Measurements from ENCODE around the gene METTL22. TPM values are rescaled to one million over a fixed set of nuclear protein-coding genes. Genes with fewer than 3 reads are reported as not detected.
A peak's percentile ranks its signal among the peaks of the same experiment; 100 is the strongest.
"Not testable (repeated sequence)": the region's sequence is repeated elsewhere in the genome, so short reads cannot be mapped to it uniquely, and the experiment has no call there.

METTL22 gene
- total and polyA plus RNA-seq, 2 donors from 2014 or later, result 12.0 to 26.2 TPM

DNA sequence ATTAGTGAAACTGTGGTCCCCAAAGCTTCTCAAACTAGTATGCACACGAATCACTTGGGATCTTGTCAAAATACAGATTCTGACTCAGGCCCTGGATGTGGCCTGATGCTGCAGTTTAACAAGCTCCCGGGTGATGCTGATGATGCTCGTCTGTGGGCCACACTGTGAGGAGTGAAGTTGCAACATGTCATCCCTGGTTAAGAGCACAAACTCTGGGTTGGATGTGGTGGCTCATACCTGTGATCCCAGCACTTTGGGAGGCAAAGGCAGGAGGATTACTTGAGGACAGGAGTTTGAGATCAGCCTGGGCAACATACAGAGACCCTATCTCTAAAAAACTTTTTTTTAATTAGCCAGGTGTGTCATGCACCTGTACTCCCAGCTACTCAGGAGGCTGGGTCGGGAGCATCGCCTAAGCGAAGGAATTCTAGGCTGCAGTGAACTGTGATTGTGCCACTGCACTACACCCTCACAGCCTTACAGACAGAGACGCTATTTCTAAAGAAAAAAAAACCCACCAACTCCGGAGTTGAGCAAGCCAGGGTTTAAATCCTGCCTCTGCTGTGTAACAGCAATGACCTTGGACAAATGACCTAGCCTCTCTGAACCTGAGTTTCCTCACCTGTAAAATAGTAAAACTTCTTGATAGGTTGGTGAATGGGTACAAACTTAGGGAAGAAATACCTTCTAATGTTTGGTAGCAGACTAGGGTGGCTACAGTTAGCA, 28.5 kb downstream of the METTL22 start:
- TF ChIP-seq, protein P1, sequence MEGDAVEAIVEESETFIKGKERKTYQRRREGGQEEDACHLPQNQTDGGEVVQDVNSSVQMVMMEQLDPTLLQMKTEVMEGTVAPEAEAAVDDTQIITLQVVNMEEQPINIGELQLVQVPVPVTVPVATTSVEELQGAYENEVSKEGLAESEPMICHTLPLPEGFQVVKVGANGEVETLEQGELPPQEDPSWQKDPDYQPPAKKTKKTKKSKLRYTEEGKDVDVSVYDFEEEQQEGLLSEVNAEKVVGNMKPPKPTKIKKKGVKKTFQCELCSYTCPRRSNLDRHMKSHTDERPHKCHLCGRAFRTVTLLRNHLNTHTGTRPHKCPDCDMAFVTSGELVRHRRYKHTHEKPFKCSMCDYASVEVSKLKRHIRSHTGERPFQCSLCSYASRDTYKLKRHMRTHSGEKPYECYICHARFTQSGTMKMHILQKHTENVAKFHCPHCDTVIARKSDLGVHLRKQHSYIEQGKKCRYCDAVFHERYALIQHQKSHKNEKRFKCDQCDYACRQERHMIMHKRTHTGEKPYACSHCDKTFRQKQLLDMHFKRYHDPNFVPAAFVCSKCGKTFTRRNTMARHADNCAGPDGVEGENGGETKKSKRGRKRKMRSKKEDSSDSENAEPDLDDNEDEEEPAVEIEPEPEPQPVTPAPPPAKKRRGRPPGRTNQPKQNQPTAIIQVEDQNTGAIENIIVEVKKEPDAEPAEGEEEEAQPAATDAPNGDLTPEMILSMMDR (IDR thresholded peaks at IDR 0.05; ENCODE audit: borderline replicate concordance, extremely low read depth, insufficient read depth), result no peak
- FAIRE-seq, result no peak
- Histone ChIP-seq H3K4me3 (ENCODE audit: low read length in 3 of 3) (no peak overlapping the region), H3K36me3 (ENCODE audit: control insufficient read depth in 2 of 3, insufficient read depth in 3 of 3, low read length in 3 of 3) (peaks cover 5 to 19% (median 15%) of the 10 kb centered on the region in 3 donors), H3K9ac (ENCODE audit: low read length in 3 of 3) (no peak overlapping the region), H3K4me1 (ENCODE audit: control insufficient read depth in 2 of 3, insufficient read depth in 2 of 3, low read depth in 1 of 3, low read length in 3 of 3) (no peaks in the 10 kb centered on the region), H3K9me3 (ENCODE audit: control insufficient read depth in 2 of 3, insufficient read depth in 1 of 3, low read length in 3 of 3) (no peaks in the 10 kb centered on the region), H3K27me3 (ENCODE audit: control insufficient read depth, insufficient read depth, low read length) (no peaks in the 10 kb centered on the region), H3K27ac (ENCODE audit: low read depth in 2 of 2, low read length in 2 of 2) (no peak overlapping the region)
- no peak for DNase-seq
- intact Hi-C loops (cut with DNase I), result no loop called here

DNA sequence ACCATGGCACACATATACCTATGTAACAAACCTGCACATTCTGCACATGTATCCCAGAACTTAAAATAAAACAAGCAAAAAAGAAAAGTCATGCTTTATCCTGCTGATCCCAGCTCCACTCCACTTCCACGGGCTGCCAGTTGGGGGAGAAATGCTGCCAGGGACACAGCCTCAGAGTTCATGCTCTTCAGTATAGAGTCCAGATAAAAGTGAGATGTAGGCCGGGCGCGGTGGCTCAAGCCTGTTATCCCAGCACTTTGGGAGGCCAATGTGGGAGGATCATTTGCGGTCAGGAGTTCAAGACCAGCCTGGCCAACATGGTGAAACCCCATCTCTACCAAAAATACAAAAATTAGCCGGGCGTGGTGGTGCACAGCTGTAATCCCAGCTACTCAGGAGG, 30.5 kb downstream of the METTL22 start:
- H3K4me1 ChIP-seq (ENCODE audit: control insufficient read depth in 2 of 3, insufficient read depth in 2 of 3, low read depth in 1 of 3, low read length in 3 of 3); H3K9me3 ChIP-seq (ENCODE audit: control insufficient read depth in 2 of 3, insufficient read depth in 1 of 3, low read length in 3 of 3); FAIRE-seq; H3K36me3 ChIP-seq (ENCODE audit: control insufficient read depth in 2 of 3, insufficient read depth in 3 of 3, low read length in 3 of 3); H3K9ac ChIP-seq (ENCODE audit: low read length in 3 of 3); intact Hi-C loops (cut with DNase I); H3K27ac ChIP-seq (ENCODE audit: low read depth in 2 of 2, low read length in 2 of 2); H3K4me3 ChIP-seq (ENCODE audit: low read length in 3 of 3); H3K27me3 ChIP-seq (ENCODE audit: control insufficient read depth, insufficient read depth, low read length): not testable (repeated sequence)
- DNase-seq, result peak in 1 of 5 donors; percentile 17
- TF ChIP-seq, protein P1 (IDR thresholded peaks at IDR 0.05; ENCODE audit: borderline replicate concordance, extremely low read depth, insufficient read depth), result peak; percentile 8

DNA sequence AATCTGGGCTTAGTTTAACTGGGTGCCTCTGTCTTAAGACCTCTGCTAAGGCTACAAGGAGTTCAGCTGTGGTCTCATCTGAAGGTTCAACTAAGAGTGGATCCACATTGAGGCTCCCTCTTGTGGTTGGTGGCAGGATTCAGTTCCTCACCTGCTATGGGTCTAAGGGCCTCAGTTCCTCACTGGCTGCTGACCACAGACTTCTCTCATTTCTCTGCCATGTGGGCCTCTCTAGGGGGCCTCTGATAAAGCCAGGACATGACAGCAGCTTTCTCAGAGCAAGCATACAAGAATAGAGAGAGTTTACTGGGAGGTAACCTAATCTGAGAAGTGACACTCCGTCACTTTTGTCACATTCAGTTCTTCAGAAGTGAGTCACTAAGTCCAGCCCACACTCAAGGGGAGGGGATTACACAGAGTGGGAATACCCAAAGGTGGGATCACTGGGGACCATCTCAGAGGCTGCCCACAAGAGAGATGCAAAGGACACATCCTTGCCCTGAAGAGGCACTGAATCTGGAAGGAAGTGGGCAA, 33.8 kb downstream of the METTL22 start:
- Histone ChIP-seq H3K27me3 (ENCODE audit: control insufficient read depth, insufficient read depth, low read length) (no peaks in the 10 kb centered on the region), H3K9me3 (ENCODE audit: control insufficient read depth in 2 of 3, insufficient read depth in 1 of 3, low read length in 3 of 3) (no peaks in the 10 kb centered on the region), H3K4me1 (ENCODE audit: control insufficient read depth in 2 of 3, insufficient read depth in 2 of 3, low read depth in 1 of 3, low read length in 3 of 3) (no peaks in the 10 kb centered on the region), H3K9ac (ENCODE audit: low read length in 3 of 3) (no peak overlapping the region), H3K36me3 (ENCODE audit: control insufficient read depth in 2 of 3, insufficient read depth in 3 of 3, low read length in 3 of 3) (no peaks in the 10 kb centered on the region), H3K4me3 (ENCODE audit: low read length in 3 of 3) (no peak overlapping the region), H3K27ac (ENCODE audit: low read depth in 2 of 2, low read length in 2 of 2) (no peak overlapping the region)
- intact Hi-C loops (cut with DNase I), result loop anchor here (5.0 kb wide), 1 partner anchor 227 kb away; the partner anchor contains the start of gene LITAFD
- FAIRE-seq (no peak), DNase-seq (peak in 1 of 5 donors; percentile 26)
- TF ChIP-seq, protein P1 (IDR thresholded peaks at IDR 0.05; ENCODE audit: borderline replicate concordance, extremely low read depth, insufficient read depth), result peak; percentile 44
